Endothelial cell of umbilical vein (primary cell): ENCODE measurements around the gene CYFIP2.

Source experiments
- EZH2 ChIP-seq: IDR thresholded peaks from 2 replicates; pipeline ENCODE4 v1.6.1; 2012; ENCODE audit warnings: borderline replicate concordance, low read depth, mild to moderate bottlenecking, moderate library complexity, low read length, inconsistent platforms; ENCODE audit not compliant: severe bottlenecking
- JUN ChIP-seq: IDR thresholded peaks from 2 replicates; pipeline ENCODE4 v1.6.1; 2011; ENCODE audit warnings: borderline replicate concordance, low read depth; ENCODE audit not compliant: insufficient read length, insufficient read depth
- MYC ChIP-seq: IDR thresholded peaks from one replicate; pipeline ENCODE4 v1.6.1; 2011; ENCODE audit warnings: mild to moderate bottlenecking, low read depth, low read length
- POLR2A ChIP-seq: IDR thresholded peaks from 2 replicates; pipeline ENCODE4 v1.6.1; 2012; ENCODE audit warnings: low read depth, mild to moderate bottlenecking, control low read depth, low read length
- POLR2AphosphoS5 ChIP-seq: IDR thresholded peaks from 2 replicates; pipeline ENCODE4 v1.6.1; 2012; ENCODE audit warnings: low read depth, mild to moderate bottlenecking, control low read depth, low read length, moderate library complexity; ENCODE audit not compliant: insufficient read depth
- TF ChIP-seq, protein P1 (sequence below), 2 donors: IDR thresholded peaks; 1 replicate in 1 of 2; 2 replicates in 1 of 2; pipeline ENCODE4 v1.5.1; 2011; ENCODE audit warnings: low read length in 2 of 2, mild to moderate bottlenecking in 2 of 2, moderate library complexity in 2 of 2, control low read depth in 1 of 2, inconsistent platforms in 1 of 2, low read depth in 1 of 2; ENCODE audit not compliant: insufficient read depth in 1 of 2; ENCODE audit errors: extremely low read depth in 1 of 2
- TF ChIP-seq, protein P2 (sequence below): IDR thresholded peaks from 2 replicates; pipeline ENCODE4 v1.6.1; 2011; ENCODE audit not compliant: insufficient read depth, insufficient read length

DNA sequence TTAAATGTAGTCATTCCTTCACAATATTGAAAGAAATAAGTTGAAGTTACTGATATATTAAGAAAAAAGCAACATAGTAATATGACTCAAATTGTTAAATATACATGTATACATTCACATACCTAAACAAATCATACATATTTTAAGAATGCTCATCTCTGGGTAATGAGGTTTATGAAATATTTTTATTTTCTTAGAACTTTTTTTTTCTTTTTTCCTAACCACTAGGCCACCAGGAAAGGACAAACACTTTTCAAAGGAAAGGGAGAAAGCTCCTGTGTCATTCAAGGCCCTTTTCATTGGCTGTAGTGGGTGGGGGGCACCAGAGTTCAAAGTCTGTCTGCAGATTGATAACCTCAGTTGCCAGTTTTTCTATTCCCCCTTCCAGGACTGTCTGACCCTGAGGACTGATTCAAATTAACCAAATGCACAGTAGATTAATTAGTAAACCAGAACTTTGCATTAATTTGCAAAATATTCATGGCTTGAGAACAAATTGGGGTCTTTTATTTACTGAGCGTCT, 121.2 kb downstream of the CYFIP2 start:
- no peak for TF ChIP-seq EZH2
- TF ChIP-seq, protein P1, sequence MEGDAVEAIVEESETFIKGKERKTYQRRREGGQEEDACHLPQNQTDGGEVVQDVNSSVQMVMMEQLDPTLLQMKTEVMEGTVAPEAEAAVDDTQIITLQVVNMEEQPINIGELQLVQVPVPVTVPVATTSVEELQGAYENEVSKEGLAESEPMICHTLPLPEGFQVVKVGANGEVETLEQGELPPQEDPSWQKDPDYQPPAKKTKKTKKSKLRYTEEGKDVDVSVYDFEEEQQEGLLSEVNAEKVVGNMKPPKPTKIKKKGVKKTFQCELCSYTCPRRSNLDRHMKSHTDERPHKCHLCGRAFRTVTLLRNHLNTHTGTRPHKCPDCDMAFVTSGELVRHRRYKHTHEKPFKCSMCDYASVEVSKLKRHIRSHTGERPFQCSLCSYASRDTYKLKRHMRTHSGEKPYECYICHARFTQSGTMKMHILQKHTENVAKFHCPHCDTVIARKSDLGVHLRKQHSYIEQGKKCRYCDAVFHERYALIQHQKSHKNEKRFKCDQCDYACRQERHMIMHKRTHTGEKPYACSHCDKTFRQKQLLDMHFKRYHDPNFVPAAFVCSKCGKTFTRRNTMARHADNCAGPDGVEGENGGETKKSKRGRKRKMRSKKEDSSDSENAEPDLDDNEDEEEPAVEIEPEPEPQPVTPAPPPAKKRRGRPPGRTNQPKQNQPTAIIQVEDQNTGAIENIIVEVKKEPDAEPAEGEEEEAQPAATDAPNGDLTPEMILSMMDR (IDR thresholded peaks at IDR 0.05; ENCODE audit: extremely low read depth in 1 of 2, insufficient read depth in 1 of 2, low read depth in 1 of 2, low read length in 2 of 2) = no peak
- no peak for TF ChIP-seq POLR2A
- no peak for TF ChIP-seq POLR2AphosphoS5
- TF ChIP-seq JUN = no peak
- no peak for TF ChIP-seq MYC
- TF ChIP-seq, protein P2, sequence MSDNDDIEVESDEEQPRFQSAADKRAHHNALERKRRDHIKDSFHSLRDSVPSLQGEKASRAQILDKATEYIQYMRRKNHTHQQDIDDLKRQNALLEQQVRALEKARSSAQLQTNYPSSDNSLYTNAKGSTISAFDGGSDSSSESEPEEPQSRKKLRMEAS = no peak
